T-helper 17 cell (primary cell): ENCODE data around the gene BTBD9. TPM values are rescaled to one million over a fixed set of nuclear protein-coding genes. Genes with fewer than 3 reads are reported as not detected.

ENCODE experiments used
- ATAC-seq: fragments of 150-1000 bp; cut with Tn5 transposase; 2 replicates; pipeline ENCODE4 v1.10.0; 2021; ENCODE audit warnings: mild to moderate bottlenecking, moderate library complexity
- DNase-seq, 3 donors: peaks; one replicate each; pipeline versions ENCODE4 v3.0.0 to v3.0.0-alpha.2; 2020 to 2021
- H3K9me3 ChIP-seq: one replicate; pipeline ENCODE4 v1.7.0; 2013; ENCODE audit warnings: low read length, mild to moderate bottlenecking; ENCODE audit not compliant: control insufficient read depth, poor library complexity, severe bottlenecking
- H3K27ac Mint-ChIP-seq: one replicate; pipeline ENCODE4 v1.8.0; 2022; ENCODE audit warnings: mild to moderate bottlenecking, moderate library complexity, mixed read lengths
- H3K27me3 Mint-ChIP-seq: one replicate; pipeline ENCODE4 v1.8.0; 2022; ENCODE audit warnings: mixed read lengths
- H3K36me3 Mint-ChIP-seq: one replicate; pipeline ENCODE4 v1.8.0; 2022; ENCODE audit warnings: low read depth, mixed read lengths
- H3K4me1 Mint-ChIP-seq: one replicate; pipeline ENCODE4 v1.8.0; 2022; ENCODE audit warnings: mild to moderate bottlenecking, mixed read lengths
- H3K4me3 Mint-ChIP-seq: one replicate; pipeline ENCODE4 v1.8.0; 2022; ENCODE audit warnings: mild to moderate bottlenecking, moderate library complexity, mixed read lengths
- total RNA-seq, 4 donors: library from RNA in 2 of 4; stranded (reverse) in 2 of 4; gene quantifications; one replicate each; pipeline ENCODE4 v1.2.3 and lab custom pipeline; 2022 to 2026

Gene BTBD9
- total RNA-seq, 2 donors from 2014 or later, result 61.3 to 63.5 TPM

GRCh38 chr6:38603966-38604365 is 35.8 kb downstream of the BTBD9 start:
- no peaks in the 10 kb centered on the region for H3K27me3 Mint-ChIP-seq
- no peak overlapping the region for H3K27ac Mint-ChIP-seq
- H3K9me3 ChIP-seq, result no peaks in the 10 kb centered on the region
- no peak for DNase-seq
- H3K4me3 Mint-ChIP-seq, result no peak overlapping the region
- ATAC-seq, result no peak
- H3K36me3 Mint-ChIP-seq, result no peaks in the 10 kb centered on the region
- H3K4me1 Mint-ChIP-seq, result peaks cover 19% of the 10 kb centered on the region

- no peak overlapping the region for H3K4me3 Mint-ChIP-seq
- no peaks in the 10 kb centered on the region for H3K9me3 ChIP-seq
- no peak overlapping the region for H3K27ac Mint-ChIP-seq
- H3K27me3 Mint-ChIP-seq, result no peaks in the 10 kb centered on the region
- ATAC-seq, result no peak
- H3K4me1 Mint-ChIP-seq, result peaks cover 19% of the 10 kb centered on the region
- no peaks in the 10 kb centered on the region for H3K36me3 Mint-ChIP-seq
- no peak for DNase-seq
These were observed 36.2 kb downstream of the BTBD9 start for GRCh38 chr6:38603496-38603895.

GRCh38 chr6:38599966-38600550 is 39.7 kb downstream of the BTBD9 start:
- no peak for DNase-seq
- H3K36me3 Mint-ChIP-seq, result peaks cover 2% of the 10 kb centered on the region
- H3K4me3 Mint-ChIP-seq, result no peak overlapping the region
- H3K27ac Mint-ChIP-seq, result no peak overlapping the region
- peak; percentile 21 for ATAC-seq
- no peaks in the 10 kb centered on the region for H3K9me3 ChIP-seq
- no peaks in the 10 kb centered on the region for H3K27me3 Mint-ChIP-seq
- H3K4me1 Mint-ChIP-seq, result peaks cover 13% of the 10 kb centered on the region

GRCh38 chr6:38599261-38599660 is 40.5 kb downstream of the BTBD9 start:
- H3K27ac Mint-ChIP-seq, result no peak overlapping the region
- H3K36me3 Mint-ChIP-seq, result peaks cover 6% of the 10 kb centered on the region
- H3K4me1 Mint-ChIP-seq, result peaks cover 12% of the 10 kb centered on the region

GRCh38 chr6:38593998-38594665 is 45.6 kb downstream of the BTBD9 start:
- Mint-ChIP-seq H3K27me3 (no peaks in the 10 kb centered on the region), H3K4me1 (peaks cover 2% of the 10 kb centered on the region), H3K36me3 (peaks cover 11% of the 10 kb centered on the region), H3K27ac (no peak overlapping the region), H3K4me3 (no peak overlapping the region)
- DNase-seq (no peak), ATAC-seq (no peak)
- H3K9me3 ChIP-seq, result no peaks in the 10 kb centered on the region

More at GRCh38 chr6:38599261-38599660, 40.5 kb downstream of the BTBD9 start:
- ATAC-seq (no peak), DNase-seq (no peak)
- H3K9me3 ChIP-seq, result no peaks in the 10 kb centered on the region
- H3K27me3 Mint-ChIP-seq, result no peaks in the 10 kb centered on the region
- H3K4me3 Mint-ChIP-seq, result no peak overlapping the region

- Mint-ChIP-seq H3K4me3 (no peak overlapping the region), H3K4me1 (peaks cover 2% of the 10 kb centered on the region), H3K36me3 (peaks cover 11% of the 10 kb centered on the region), H3K27ac (no peak overlapping the region), H3K27me3 (no peaks in the 10 kb centered on the region)
- ATAC-seq (no peak), DNase-seq (no peak)
- H3K9me3 ChIP-seq, result no peaks in the 10 kb centered on the region
These were observed 46.3 kb downstream of the BTBD9 start for GRCh38 chr6:38593409-38593808.

GRCh38 chr6:38591439-38591838 is 48.3 kb downstream of the BTBD9 start:
- Mint-ChIP-seq H3K4me3 (no peak overlapping the region), H3K4me1 (peaks cover 2% of the 10 kb centered on the region), H3K36me3 (peaks cover 11% of the 10 kb centered on the region), H3K27me3 (no peaks in the 10 kb centered on the region), H3K27ac (no peak overlapping the region)
- no peaks in the 10 kb centered on the region for H3K9me3 ChIP-seq
- DNase-seq (no peak), ATAC-seq (no peak)

- DNase-seq (no peak), ATAC-seq (no peak)
- Mint-ChIP-seq H3K36me3 (peaks cover 7% of the 10 kb centered on the region), H3K27ac (no peak overlapping the region), H3K4me1 (no peaks in the 10 kb centered on the region), H3K4me3 (no peak overlapping the region), H3K27me3 (no peaks in the 10 kb centered on the region)
- no peaks in the 10 kb centered on the region for H3K9me3 ChIP-seq
These were observed 50.4 kb downstream of the BTBD9 start for GRCh38 chr6:38589367-38589720.

- DNase-seq, result no peak
- Mint-ChIP-seq H3K27me3 (no peaks in the 10 kb centered on the region), H3K27ac (no peak overlapping the region), H3K4me3 (no peak overlapping the region), H3K36me3 (peaks cover 7% of the 10 kb centered on the region), H3K4me1 (no peaks in the 10 kb centered on the region)
- ATAC-seq, result no peak
- H3K9me3 ChIP-seq, result no peaks in the 10 kb centered on the region
These were observed 50.9 kb downstream of the BTBD9 start for GRCh38 chr6:38588631-38589366.

GRCh38 chr6:38587766-38588362 is 51.9 kb downstream of the BTBD9 start:
- H3K4me3 Mint-ChIP-seq, result no peak overlapping the region
- H3K27ac Mint-ChIP-seq, result no peak overlapping the region
- no peaks in the 10 kb centered on the region for H3K9me3 ChIP-seq
- no peaks in the 10 kb centered on the region for H3K27me3 Mint-ChIP-seq
- DNase-seq, result no peak
- no peak for ATAC-seq
- H3K36me3 Mint-ChIP-seq, result peaks cover 7% of the 10 kb centered on the region
- H3K4me1 Mint-ChIP-seq, result no peaks in the 10 kb centered on the region

GRCh38 chr6:38586992-38587391 is 52.7 kb downstream of the BTBD9 start:
- H3K27ac Mint-ChIP-seq, result peak overlapping the region; percentile 83
- no peak overlapping the region for H3K4me3 Mint-ChIP-seq
- H3K9me3 ChIP-seq, result no peaks in the 10 kb centered on the region
- H3K36me3 Mint-ChIP-seq, result peaks cover 5% of the 10 kb centered on the region
- H3K4me1 Mint-ChIP-seq, result no peaks in the 10 kb centered on the region
- no peak for DNase-seq
- no peak for ATAC-seq
- H3K27me3 Mint-ChIP-seq, result no peaks in the 10 kb centered on the region

GRCh38 chr6:38584731-38585130 is 55.0 kb downstream of the BTBD9 start:
- DNase-seq (no peak), ATAC-seq (no peak)
- peaks cover 6% of the 10 kb centered on the region for H3K36me3 Mint-ChIP-seq
- no peak overlapping the region for H3K4me3 Mint-ChIP-seq
- H3K27ac Mint-ChIP-seq, result no peak overlapping the region
- no peaks in the 10 kb centered on the region for H3K4me1 Mint-ChIP-seq
- H3K27me3 Mint-ChIP-seq, result no peaks in the 10 kb centered on the region
- H3K9me3 ChIP-seq, result no peaks in the 10 kb centered on the region

GRCh38 chr6:38583523-38583922 is 56.2 kb downstream of the BTBD9 start:
- no peaks in the 10 kb centered on the region for H3K4me1 Mint-ChIP-seq
- H3K36me3 Mint-ChIP-seq, result peaks cover 6% of the 10 kb centered on the region

More at GRCh38 chr6:38583523-38583922, 56.2 kb downstream of the BTBD9 start:
- H3K27me3 Mint-ChIP-seq, result no peaks in the 10 kb centered on the region
- H3K9me3 ChIP-seq, result no peaks in the 10 kb centered on the region
- DNase-seq (no peak), ATAC-seq (no peak)
- H3K4me3 Mint-ChIP-seq, result no peak overlapping the region
- no peak overlapping the region for H3K27ac Mint-ChIP-seq
